Pancreas (tissue), 10 donors: ENCODE results near the gene QKI. TPM values are rescaled to one million over a fixed set of nuclear protein-coding genes. Genes with fewer than 3 reads are reported as not detected.

Experiments
- ATAC-seq, 4 donors: fragments of 200-7000 bp; cut with Tn5 transposase; one replicate each; pipeline versions ENCODE4 v1.8.0 to v1.9.1; 2020; ENCODE audit warnings: mild to moderate bottlenecking in 4 of 4, moderate library complexity in 4 of 4
- DNase-seq, 6 donors: peaks; one replicate each; pipeline ENCODE4 v3.0.0-alpha.2; 2020
- FAIRE-seq: peaks from 2 replicates; lab custom pipeline; 2012; peaks lifted over from hg19 to GRCh38; lab: Jason Lieb, UNC
- H3K27ac ChIP-seq, 4 donors: fragments of 200-600 bp; sonication (generic); 1 replicate in 3 of 4; 2 replicates in 1 of 4; pipeline versions ENCODE4 v1.5.0 to v1.8.0; 2020
- H3K27me3 ChIP-seq, 4 donors: fragments of 200-600 bp; one replicate each; pipeline ENCODE4 v1.8.0; 2021
- H3K36me3 ChIP-seq, 3 donors: fragments of 200-600 bp; sonication (generic) in 1 of 3; one replicate each; pipeline versions ENCODE4 v1.5.0 to v1.8.0; 2020 to 2021
- H3K4me1 ChIP-seq, 3 donors: fragments of 200-600 bp; one replicate each; pipeline ENCODE4 v1.8.0; 2021
- H3K4me3 ChIP-seq, 4 donors: fragments of 200-600 bp; sonication (generic) in 2 of 4; one replicate each; pipeline versions ENCODE4 v1.5.0 to v1.8.0; 2020 to 2021
- H3K9me3 ChIP-seq, 4 donors: fragments of 200-600 bp; one replicate each; pipeline ENCODE4 v1.8.0; 2021
- CTCF ChIP-seq, 4 donors: fragments of 200-600 bp; sonication (generic) in 3 of 4; IDR thresholded peaks; one replicate each; pipeline versions ENCODE4 v1.5.0 to v1.8.0; 2021; ENCODE audit warnings: antibody characterized with exemption in 4 of 4
- WGBS, 2 donors: extraction: QIAGEN DNeasy Blood & Tissue Kit; methylation state at CpG; one replicate each; pipeline ENCODE4 v1.1.7; 2013; 5-methylcytosine and 5-hydroxymethylcytosine counted together
- intact Hi-C, 3 donors: fragments of 100-400 bp; cut with DNase I; formaldehyde crosslinking; loops; one replicate each; pipeline versions ENCODE4 v1.11.1 to v1.14.2; 2022
- polyA plus RNA-seq, 2 donors: library from polyadenylated mRNA; stranded (reverse); fragments of 200-250 nt; gene quantifications; one replicate each; pipeline ENCODE4 v1.2.3, GENCODE V29; 2013
- total RNA-seq, 6 donors: library from RNA; stranded (reverse); fragmentation: NEBNext Ultra II Directional in 4 of 6; extraction: Animal tissue kit (Norgen Biotek cat#: 25700) in 4 of 6; gene quantifications; one replicate each; pipeline versions ENCODE4 v1.2.1 to v1.2.4, GENCODE V29; 2021 to 2023
- donor health status: healthy with polysubstance abuse.
- donor health status: DM: no; HTN: no; CAD: no; lungs with moderate emphysema.
- donor health status: DM: no; HTN: no; CAD: no.
- donor health status: control.
- donor health status: control.
- donor health status: Bipolar disorder and iron deficiency.
- donor health status: DM: yes; HTN: yes; CAD: no.
- donor health status: DM: no; HTN: no; CAD: no.
- donor health status: DM: no; HTN: no; CAD: no.
- donor health status: DM: yes; HTN: yes; CAD: no.

The QKI gene
- total and polyA plus RNA-seq, 8 donors, result 9.0 to 52.6 (median 21.6) TPM

- no peaks in the 10 kb centered on the region for H3K4me1 ChIP-seq
- ATAC-seq (no peak), FAIRE-seq (no peak), DNase-seq (no peak)
- WGBS, 2 donors, result 90 to 92% methylated on average over 5 of the region's 5 CpGs
- no peak overlapping the region for H3K27ac ChIP-seq
- H3K9me3 ChIP-seq, result no peaks in the 10 kb centered on the region
- TF ChIP-seq CTCF (IDR thresholded peaks at IDR 0.05), result no peak
- intact Hi-C loops, result no loop called here
- H3K4me3 ChIP-seq, result no peak overlapping the region
- H3K36me3 ChIP-seq, result no peaks in the 10 kb centered on the region
- H3K27me3 ChIP-seq, result no peaks in the 10 kb centered on the region
Observed at GRCh38 chr6:163545370-163545769, 130.9 kb downstream of the QKI start.

GRCh38 chr6:163547287-163547686, 132.8 kb downstream of the QKI start:
- Histone ChIP-seq H3K27ac (no peak overlapping the region), H3K27me3 (no peaks in the 10 kb centered on the region), H3K36me3 (no peaks in the 10 kb centered on the region), H3K4me3 (no peak overlapping the region), H3K9me3 (no peaks in the 10 kb centered on the region), H3K4me1 (no peaks in the 10 kb centered on the region)
- DNase-seq, result no peak
- intact Hi-C loops, result no loop called here
- whole genome bisulfite sequencing, 2 donors, result 89 to 96% methylated on average over 3 of the region's 3 CpGs
- FAIRE-seq, result no peak
- no peak for ATAC-seq
- TF ChIP-seq CTCF (IDR thresholded peaks at IDR 0.05), result no peak

- Histone ChIP-seq H3K27me3 (no peaks in the 10 kb centered on the region), H3K9me3 (no peaks in the 10 kb centered on the region), H3K4me1 (no peaks in the 10 kb centered on the region), H3K27ac (no peak overlapping the region), H3K4me3 (no peak overlapping the region), H3K36me3 (no peaks in the 10 kb centered on the region)
- no peak for TF ChIP-seq CTCF (IDR thresholded peaks at IDR 0.05)
- no peak for FAIRE-seq
- intact Hi-C loops, result no loop called here
- DNase-seq, result no peak
- WGBS, 2 donors, result 95 to 98% methylated on average over 3 of the region's 3 CpGs
- ATAC-seq, result no peak
Observed at GRCh38 chr6:163548624-163549023, 134.1 kb downstream of the QKI start.

GRCh38 chr6:163554032-163554431, 139.5 kb downstream of the QKI start:
- no peak for TF ChIP-seq CTCF (IDR thresholded peaks at IDR 0.05)
- Histone ChIP-seq H3K27me3 (no peaks in the 10 kb centered on the region), H3K4me1 (no peaks in the 10 kb centered on the region), H3K4me3 (no peak overlapping the region), H3K36me3 (no peaks in the 10 kb centered on the region), H3K27ac (no peak overlapping the region), H3K9me3 (no peaks in the 10 kb centered on the region)
- DNase-seq, result no peak
- ATAC-seq, result peak in 1 of 4 donors; percentile 22
- 82 to 84% methylated on average over 4 of the region's 4 CpGs for WGBS, 2 donors
- intact Hi-C loops, result loop anchor here in 1 of 3 donors (10.0 kb wide), 1 partner anchor 119 kb away; no protein-coding TSS in a partner anchor
- FAIRE-seq, result no peak

- FAIRE-seq (no peak), ATAC-seq (peak; percentile 72 to 93 (median 78)), DNase-seq (peak in 5 of 6 donors; percentile 14 to 67 (median 42))
- WGBS, 2 donors, result 67 to 73% methylated on average over 4 of the region's 4 CpGs
- no peaks in the 10 kb centered on the region for H3K4me1 ChIP-seq
- no peak overlapping the region for H3K27ac ChIP-seq
- no peaks in the 10 kb centered on the region for H3K9me3 ChIP-seq
- intact Hi-C loops, result loop anchor here in 1 of 3 donors (10.0 kb wide), 1 partner anchor 120 kb away; no protein-coding TSS in a partner anchor
- no peaks in the 10 kb centered on the region for H3K36me3 ChIP-seq
- TF ChIP-seq CTCF (IDR thresholded peaks at IDR 0.05), result peak in 3 of 4 donors; percentile 17 to 30 (median 24)
- H3K4me3 ChIP-seq, result no peak overlapping the region
- H3K27me3 ChIP-seq, result no peaks in the 10 kb centered on the region
Observed at GRCh38 chr6:163554663-163555062, 140.1 kb downstream of the QKI start.
